ENCODE measurements around the gene CARS1.

The CARS1 gene

GRCh38 chr11:3057069-3057963 lies at the start of gene CARS1:
TSS of gene CARS1 (minus strand) at chr11:3057423. CDS start at chr11:3057367, 56 bp downstream.
- H3K27me3 Mint-ChIP-seq, result peaks cover 6% of the 10 kb centered on the region
- intact Hi-C loops (cut with micrococcal nuclease), result loop anchor here (2.0 to 10.0 kb wide), 2 partner anchors 21 to 123 kb away; no protein-coding TSS in a partner anchor

GRCh38 chr11:3105791-3106735 lies 48.8 kb upstream of the CARS1 start:
- H3K4me3 Mint-ChIP-seq, result no peak overlapping the region
- intact Hi-C loops (cut with micrococcal nuclease), result no loop called here
- H3K27ac Mint-ChIP-seq, result no peak overlapping the region
- no peaks in the 10 kb centered on the region for H3K27me3 Mint-ChIP-seq
- H3K9me3 Mint-ChIP-seq, result no peaks in the 10 kb centered on the region
- H3K36me3 Mint-ChIP-seq (ENCODE audit: low read depth), result peaks cover 98% of the 10 kb centered on the region
- peaks cover 26% of the 10 kb centered on the region for H3K4me1 Mint-ChIP-seq (ENCODE audit: low read depth)

More at GRCh38 chr11:3057069-3057963, at the start of gene CARS1:
- Mint-ChIP-seq H3K27ac (peak within 1 kb of the TSS; percentile 91), H3K36me3 (ENCODE audit: low read depth) (peaks cover 38% of the 10 kb centered on the region), H3K4me1 (ENCODE audit: low read depth) (peaks cover 46% of the 10 kb centered on the region), H3K9me3 (no peaks in the 10 kb centered on the region), H3K4me3 (peak within 1 kb of the TSS; percentile 84)

GRCh38 chr11:3104961-3105790 lies 48.0 kb upstream of the CARS1 start:
- intact Hi-C loops (cut with micrococcal nuclease), result no loop called here
- H3K9me3 Mint-ChIP-seq, result no peaks in the 10 kb centered on the region
- H3K27ac Mint-ChIP-seq, result no peak overlapping the region
- H3K36me3 Mint-ChIP-seq (ENCODE audit: low read depth), result peaks cover 93% of the 10 kb centered on the region
- peaks cover 25% of the 10 kb centered on the region for H3K4me1 Mint-ChIP-seq (ENCODE audit: low read depth)
- no peaks in the 10 kb centered on the region for H3K27me3 Mint-ChIP-seq
- no peak overlapping the region for H3K4me3 Mint-ChIP-seq

- no peak overlapping the region for H3K4me3 Mint-ChIP-seq
- H3K36me3 Mint-ChIP-seq (ENCODE audit: low read depth), result peaks cover 93% of the 10 kb centered on the region
- H3K27ac Mint-ChIP-seq, result no peak overlapping the region
- H3K4me1 Mint-ChIP-seq (ENCODE audit: low read depth), result peaks cover 21% of the 10 kb centered on the region
- H3K27me3 Mint-ChIP-seq, result no peaks in the 10 kb centered on the region
- intact Hi-C loops (cut with micrococcal nuclease), result no loop called here
- H3K9me3 Mint-ChIP-seq, result no peaks in the 10 kb centered on the region
These were observed 47.0 kb upstream of the CARS1 start for GRCh38 chr11:3104051-3104714.

- Mint-ChIP-seq H3K4me3 (no peak overlapping the region), H3K4me1 (ENCODE audit: low read depth) (peaks cover 21% of the 10 kb centered on the region), H3K36me3 (ENCODE audit: low read depth) (peaks cover 93% of the 10 kb centered on the region), H3K27ac (no peak overlapping the region), H3K9me3 (no peaks in the 10 kb centered on the region), H3K27me3 (no peaks in the 10 kb centered on the region)
- intact Hi-C loops (cut with micrococcal nuclease), result no loop called here
These were observed 45.9 kb upstream of the CARS1 start for GRCh38 chr11:3103076-3103475.

GRCh38 chr11:3102641-3102921 lies 45.4 kb upstream of the CARS1 start:
- Mint-ChIP-seq H3K9me3 (no peaks in the 10 kb centered on the region), H3K4me1 (ENCODE audit: low read depth) (peaks cover 21% of the 10 kb centered on the region), H3K27me3 (no peaks in the 10 kb centered on the region), H3K36me3 (ENCODE audit: low read depth) (peaks cover 93% of the 10 kb centered on the region), H3K27ac (no peak overlapping the region), H3K4me3 (no peak overlapping the region)
- intact Hi-C loops (cut with micrococcal nuclease), result no loop called here

GRCh38 chr11:3101921-3102640 lies 44.9 kb upstream of the CARS1 start:
- Mint-ChIP-seq H3K36me3 (ENCODE audit: low read depth) (peaks cover 93% of the 10 kb centered on the region), H3K4me1 (ENCODE audit: low read depth) (peaks cover 21% of the 10 kb centered on the region), H3K27me3 (no peaks in the 10 kb centered on the region), H3K27ac (peak overlapping the region; percentile 59), H3K4me3 (no peak overlapping the region), H3K9me3 (no peaks in the 10 kb centered on the region)
- intact Hi-C loops (cut with micrococcal nuclease), result no loop called here

GRCh38 chr11:3099178-3099577 lies 42.0 kb upstream of the CARS1 start:
- no peak overlapping the region for H3K27ac Mint-ChIP-seq
- peaks cover 93% of the 10 kb centered on the region for H3K36me3 Mint-ChIP-seq (ENCODE audit: low read depth)
- intact Hi-C loops (cut with micrococcal nuclease), result no loop called here
- H3K4me3 Mint-ChIP-seq, result no peak overlapping the region
- peaks cover 21% of the 10 kb centered on the region for H3K4me1 Mint-ChIP-seq (ENCODE audit: low read depth)
- no peaks in the 10 kb centered on the region for H3K9me3 Mint-ChIP-seq
- no peaks in the 10 kb centered on the region for H3K27me3 Mint-ChIP-seq

- peak overlapping the region; percentile 29 for H3K27ac Mint-ChIP-seq
- H3K4me1 Mint-ChIP-seq (ENCODE audit: low read depth), result peaks cover 21% of the 10 kb centered on the region
- H3K4me3 Mint-ChIP-seq, result no peak overlapping the region
- intact Hi-C loops (cut with micrococcal nuclease), result no loop called here
- H3K9me3 Mint-ChIP-seq, result no peaks in the 10 kb centered on the region
- H3K36me3 Mint-ChIP-seq (ENCODE audit: low read depth), result peaks cover 94% of the 10 kb centered on the region
- H3K27me3 Mint-ChIP-seq, result no peaks in the 10 kb centered on the region
These were observed 39.8 kb upstream of the CARS1 start for GRCh38 chr11:3096909-3097530.

- Mint-ChIP-seq H3K36me3 (ENCODE audit: low read depth) (peaks cover 95% of the 10 kb centered on the region), H3K27me3 (no peaks in the 10 kb centered on the region), H3K4me1 (ENCODE audit: low read depth) (peaks cover 12% of the 10 kb centered on the region), H3K27ac (no peak overlapping the region), H3K4me3 (no peak overlapping the region), H3K9me3 (no peaks in the 10 kb centered on the region)
- intact Hi-C loops (cut with micrococcal nuclease), result no loop called here
These were observed 38.6 kb upstream of the CARS1 start for GRCh38 chr11:3095712-3096361.

- H3K27me3 Mint-ChIP-seq, result no peaks in the 10 kb centered on the region
- H3K9me3 Mint-ChIP-seq, result no peaks in the 10 kb centered on the region
- peak overlapping the region; percentile 26 for H3K27ac Mint-ChIP-seq
- H3K36me3 Mint-ChIP-seq (ENCODE audit: low read depth), result peaks cover 100% of the 10 kb centered on the region
- intact Hi-C loops (cut with micrococcal nuclease), result no loop called here
- no peak overlapping the region for H3K4me3 Mint-ChIP-seq
- peaks cover 7% of the 10 kb centered on the region for H3K4me1 Mint-ChIP-seq (ENCODE audit: low read depth)
These were observed 37.1 kb upstream of the CARS1 start for GRCh38 chr11:3094223-3094824.
